Endometrial microvascular endothelial cells (primary cell): ENCODE results near the gene SHROOM2. TPM values are rescaled to one million over a fixed set of nuclear protein-coding genes. Genes with fewer than 3 reads are reported as not detected.

ENCODE experiments used
- in situ Hi-C: cut with HindIII; loops from 2 replicates; pipeline ENCODE4 v1.10.0; 2017; ENCODE audit warnings: low sequenced_read_pairs, low pct_unique_long_range_greater_than_20kb; ENCODE audit errors: inconsistent ontology term
- total RNA-seq: library from RNA; depleted of rRNA; stranded (reverse); fragments of >200 nt; gene quantifications from one replicate; pipeline ENCODE4 v1.2.3, GENCODE V29; 2015; ENCODE audit errors: inconsistent ontology term

Gene SHROOM2
- total RNA-seq, 1 donor from 2014 or later, result 11.3 TPM

- in situ Hi-C loops, result no loop called here
Measured at GRCh38 chrX:9882669-9883446, 96.6 kb downstream of the SHROOM2 start.

- in situ Hi-C loops, result no loop called here
Measured at GRCh38 chrX:9884031-9884779, 98.0 kb downstream of the SHROOM2 start.

GRCh38 chrX:9885150-9885549 is 98.9 kb downstream of the SHROOM2 start:
- in situ Hi-C loops, result no loop called here

DNA sequence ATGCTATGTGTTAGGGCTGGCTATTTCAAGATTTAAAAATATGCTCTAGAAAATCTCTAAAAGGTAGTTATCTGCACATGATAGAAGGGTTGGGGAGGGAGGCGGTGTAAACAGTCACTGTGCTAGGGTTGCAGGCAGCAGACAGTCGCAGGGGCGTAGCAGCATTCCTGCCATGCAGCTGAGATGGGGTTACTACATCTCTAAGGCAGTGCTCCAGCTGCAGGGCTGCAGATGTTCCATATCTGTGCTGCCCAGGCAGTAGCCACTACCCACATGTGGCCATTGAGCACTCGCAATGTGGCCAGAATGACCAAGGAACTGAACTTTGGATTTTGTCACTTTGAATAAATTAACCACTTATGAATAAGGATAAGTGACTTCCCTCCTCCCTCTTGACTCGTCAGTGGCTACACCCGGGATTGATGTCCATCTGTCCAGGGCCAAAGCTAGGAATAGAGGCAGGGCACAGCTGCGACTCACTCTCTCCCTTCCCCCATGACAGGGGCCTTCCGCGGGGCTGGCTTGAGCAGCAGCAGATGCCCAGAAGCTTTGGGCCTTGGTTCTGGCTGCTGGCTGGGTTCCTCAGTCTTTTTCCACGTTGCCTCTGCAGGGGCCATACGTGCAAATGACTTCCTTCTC is 101.5 kb downstream of the SHROOM2 start:
- in situ Hi-C loops, result no loop called here

GRCh38 chrX:9888953-9889470 is 102.8 kb downstream of the SHROOM2 start:
- in situ Hi-C loops, result no loop called here

- in situ Hi-C loops, result no loop called here
Measured at GRCh38 chrX:9890681-9891091, 104.5 kb downstream of the SHROOM2 start.

DNA sequence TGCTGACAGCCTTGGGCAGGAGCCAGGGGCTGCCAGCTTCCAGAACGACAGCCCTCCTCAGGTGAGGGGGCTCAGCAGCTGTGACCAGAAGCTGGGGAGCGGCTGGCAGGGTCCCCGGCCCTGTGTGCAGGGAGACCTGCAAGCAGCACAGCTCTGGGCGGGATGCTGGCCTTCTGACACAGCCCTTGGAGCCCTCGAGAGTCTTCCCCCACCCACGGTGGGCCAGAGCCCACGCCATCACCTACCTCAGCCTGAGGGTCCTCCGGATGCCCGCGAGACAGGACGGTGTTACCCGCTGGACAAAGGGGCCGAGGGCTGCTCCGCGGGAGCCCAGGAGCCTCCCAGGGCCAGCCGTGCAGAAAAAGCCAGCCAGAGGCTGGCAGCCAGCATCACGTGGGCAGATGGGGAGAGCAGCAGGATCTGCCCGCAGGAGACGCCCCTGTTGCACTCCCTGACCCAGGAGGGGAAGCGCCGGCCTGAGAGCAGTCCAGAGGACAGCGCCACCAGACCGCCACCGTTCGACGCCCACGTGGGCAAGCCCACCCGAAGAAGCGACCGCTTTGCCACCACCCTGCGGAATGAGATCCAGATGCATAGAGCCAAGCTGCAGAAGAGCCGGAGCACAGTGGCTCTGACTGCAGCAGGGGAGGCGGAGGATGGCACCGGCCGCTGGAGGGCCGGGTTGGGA is 109.1 kb downstream of the SHROOM2 start:
- in situ Hi-C loops, result no loop called here

- in situ Hi-C loops, result no loop called here
Measured at GRCh38 chrX:9897761-9898161, 111.5 kb downstream of the SHROOM2 start.

- in situ Hi-C loops, result no loop called here
Measured at GRCh38 chrX:9899640-9900111, 113.4 kb downstream of the SHROOM2 start.

- in situ Hi-C loops, result no loop called here
Measured at GRCh38 chrX:9902656-9903055, 116.4 kb downstream of the SHROOM2 start.

DNA sequence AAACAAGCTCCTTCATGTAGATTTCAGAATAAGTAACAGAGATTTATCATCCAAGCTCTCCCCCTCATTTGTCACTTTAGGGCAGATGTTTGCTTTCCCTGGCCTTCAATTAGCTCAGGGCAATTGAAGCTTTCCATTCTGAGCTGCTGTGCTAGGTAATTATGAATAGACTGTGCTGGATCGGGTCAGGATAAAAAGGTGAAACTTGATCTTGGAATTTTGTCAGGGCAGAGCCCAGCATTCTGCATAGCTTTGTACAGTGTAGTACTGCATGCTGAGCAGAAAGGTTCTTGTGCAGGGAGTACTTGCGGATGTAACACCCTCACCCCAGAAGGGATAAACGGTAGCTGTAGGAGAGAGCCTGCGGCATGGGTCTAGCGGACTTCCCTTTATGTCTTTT is 116.9 kb downstream of the SHROOM2 start:
- in situ Hi-C loops, result no loop called here

DNA sequence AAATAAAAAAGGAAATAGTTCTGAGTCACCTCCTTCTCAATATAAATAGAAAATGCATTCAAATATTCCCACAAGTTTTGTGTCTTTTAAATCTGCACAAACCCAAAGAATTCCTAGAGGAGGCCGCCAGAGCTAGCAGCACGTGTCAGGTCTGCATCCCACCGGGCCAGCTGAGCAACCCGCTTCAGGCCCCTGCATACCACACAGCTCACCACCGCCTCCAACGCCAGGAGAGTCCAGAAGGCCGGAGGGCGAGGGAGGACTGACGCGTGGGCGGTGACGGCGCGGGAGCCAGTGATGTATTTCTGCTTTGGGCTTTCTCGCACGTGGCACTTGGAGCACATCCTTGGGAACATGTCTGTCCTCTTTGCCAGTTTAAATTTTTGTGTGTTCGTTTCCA is 119.1 kb downstream of the SHROOM2 start:
- in situ Hi-C loops, result no loop called here

GRCh38 chrX:9905721-9906120 is 119.5 kb downstream of the SHROOM2 start:
- in situ Hi-C loops, result no loop called here

GRCh38 chrX:9906919-9907318 is 120.7 kb downstream of the SHROOM2 start:
- in situ Hi-C loops, result no loop called here

- in situ Hi-C loops, result no loop called here
Measured at GRCh38 chrX:9907645-9908387, 121.6 kb downstream of the SHROOM2 start.

DNA sequence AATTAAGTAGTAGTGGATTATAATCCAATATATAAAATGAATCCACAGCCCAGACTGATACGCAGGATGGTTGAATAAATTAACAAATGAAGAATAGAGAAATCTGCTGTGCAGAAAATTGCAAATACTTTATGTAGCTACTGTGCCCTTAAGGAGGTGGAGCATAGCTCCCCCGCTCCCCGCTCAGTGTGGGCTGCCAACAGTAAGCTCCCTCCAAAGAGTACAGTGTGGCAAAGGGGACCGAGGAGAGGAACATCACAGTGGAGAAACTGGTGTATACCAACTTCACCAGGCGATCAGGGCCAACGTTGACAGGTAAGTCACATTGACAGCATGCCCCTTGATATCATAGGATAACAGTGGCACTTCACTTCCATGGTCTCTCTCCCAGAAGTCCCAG is 123.0 kb downstream of the SHROOM2 start:
- in situ Hi-C loops, result no loop called here

DNA sequence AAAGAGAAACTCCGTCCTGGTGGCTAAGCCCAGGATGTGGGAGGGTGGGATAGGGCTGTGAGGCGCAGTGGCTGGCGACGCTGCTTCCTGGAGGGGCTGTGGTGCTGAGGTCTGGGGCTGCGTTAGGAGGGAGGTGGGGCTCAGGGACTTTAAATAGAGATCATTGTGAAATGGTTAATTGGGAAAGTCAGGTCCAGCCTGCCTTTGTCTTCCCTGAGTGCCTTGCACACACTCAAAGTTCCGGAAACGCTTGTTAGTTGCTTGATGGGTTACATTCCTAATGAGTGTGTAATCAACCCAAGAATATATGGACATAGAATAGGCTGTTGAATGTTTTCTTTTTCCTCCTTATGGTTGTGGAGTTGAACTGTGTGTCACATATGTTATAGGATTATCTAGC is 125.3 kb downstream of the SHROOM2 start:
- in situ Hi-C loops, result no loop called here

DNA sequence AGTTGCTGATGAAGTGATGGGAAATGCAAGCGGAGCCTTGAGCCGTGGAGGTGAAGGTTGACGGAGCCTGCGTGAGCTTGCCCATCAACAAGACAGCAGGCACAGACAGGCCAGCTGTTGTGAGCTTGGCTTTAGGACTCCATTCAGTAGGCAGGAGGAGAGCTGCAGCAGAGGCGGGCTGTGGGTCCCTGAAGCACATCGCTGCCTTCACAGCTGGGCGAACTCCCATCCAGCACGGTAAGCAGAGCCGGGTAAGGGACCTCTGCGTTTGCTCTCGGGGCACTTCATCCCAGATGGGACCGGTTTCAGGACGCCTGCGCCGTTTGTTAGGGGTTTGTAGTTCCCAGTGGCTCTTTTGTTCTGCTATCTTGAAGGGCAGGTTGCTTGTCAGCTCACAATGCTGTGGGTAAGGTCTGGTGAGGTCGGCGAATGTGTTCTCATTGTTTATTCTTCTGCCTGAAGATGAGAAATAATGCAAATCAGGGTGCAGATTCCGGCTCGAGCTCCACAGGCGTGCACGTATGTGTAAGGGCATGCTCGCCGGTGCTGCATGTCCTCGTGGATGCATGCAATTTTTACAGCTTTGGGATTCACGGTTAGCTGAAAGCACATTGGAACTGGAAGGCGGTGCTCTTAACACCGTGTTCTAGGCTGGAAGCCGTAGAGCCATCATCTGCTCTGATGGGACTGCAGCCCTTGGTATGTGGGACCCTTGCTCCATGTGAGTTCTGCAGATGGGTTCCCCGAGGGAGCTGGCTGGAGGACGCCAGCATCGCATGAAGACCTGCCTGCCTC is 126.3 kb downstream of the SHROOM2 start:
- in situ Hi-C loops, result no loop called here
